WTC11 (cell line): ENCODE results near the gene SNRNP25.

ENCODE experiments used
- ARID4B ChIP-seq: sonication (generic); formaldehyde crosslinking; IDR thresholded peaks from 2 replicates; pipeline ENCODE4 v1.8.0; 2023; ENCODE audit warnings: missing genetic modification reagents, mild to moderate bottlenecking, borderline replicate concordance
- ATF2 ChIP-seq: sonication (generic); formaldehyde crosslinking; IDR thresholded peaks from 2 replicates; pipeline ENCODE4 v1.8.1; 2022; ENCODE audit warnings: low read depth, missing genetic modification reagents, borderline replicate concordance
- ATF6 ChIP-seq: sonication (generic); formaldehyde crosslinking; IDR thresholded peaks from 2 replicates; pipeline ENCODE4 v1.8.1; 2023; ENCODE audit warnings: mild to moderate bottlenecking, missing genetic modification reagents
- CREM ChIP-seq: sonication (generic); formaldehyde crosslinking; IDR thresholded peaks from 2 replicates; pipeline ENCODE4 v1.8.1; 2022; ENCODE audit warnings: mild to moderate bottlenecking, missing genetic modification reagents, moderate library complexity
- CTCF ChIP-seq: fragments of 200-600 bp; IDR thresholded peaks from 2 replicates; pipeline ENCODE4 v1.8.0; 2022; ENCODE audit warnings: antibody characterized with exemption
- E2F1 ChIP-seq: sonication (generic); formaldehyde crosslinking; IDR thresholded peaks from 2 replicates; pipeline ENCODE4 v1.8.0; 2022; ENCODE audit warnings: mild to moderate bottlenecking, missing genetic modification reagents
- E2F4 ChIP-seq: sonication (generic); formaldehyde crosslinking; IDR thresholded peaks from 2 replicates; pipeline ENCODE4 v1.8.1; 2022; ENCODE audit warnings: low read depth, mild to moderate bottlenecking, moderate library complexity, missing genetic modification reagents, borderline replicate concordance
- IRF1 ChIP-seq: sonication (generic); formaldehyde crosslinking; IDR thresholded peaks from 2 replicates; pipeline ENCODE4 v1.8.0; 2023; ENCODE audit warnings: missing genetic modification reagents
- MLX ChIP-seq: sonication (generic); formaldehyde crosslinking; IDR thresholded peaks from 2 replicates; pipeline ENCODE4 v1.8.1; 2023; ENCODE audit warnings: mild to moderate bottlenecking, missing genetic modification reagents, moderate library complexity
- NFYB ChIP-seq: sonication (generic); formaldehyde crosslinking; conservative IDR thresholded peaks from 2 replicates; pipeline ENCODE4 v1.8.0; 2022; ENCODE audit warnings: low read depth, missing genetic modification reagents
- NR1H2 ChIP-seq: sonication (generic); formaldehyde crosslinking; IDR thresholded peaks from 2 replicates; pipeline ENCODE4 v1.9.0; 2021; ENCODE audit warnings: mild to moderate bottlenecking, moderate library complexity, missing genetic modification reagents
- ZNF232 ChIP-seq: sonication (generic); formaldehyde crosslinking; IDR thresholded peaks from 2 replicates; pipeline ENCODE4 v1.8.0; 2022; ENCODE audit warnings: mild to moderate bottlenecking, missing genetic modification reagents

- TF ChIP-seq CTCF (no peak), ARID4B (CRISPR knock-in tag) (no peak), ATF6 (CRISPR knock-in tag) (no peak), ZNF232 (CRISPR knock-in tag) (no peak), MLX (CRISPR knock-in tag) (no peak), ATF2 (CRISPR knock-in tag) (no peak), E2F4 (CRISPR knock-in tag) (no peak), NFYB (CRISPR knock-in tag) (no peak), IRF1 (CRISPR knock-in tag) (no peak), E2F1 (CRISPR knock-in tag) (no peak), NR1H2 (CRISPR knock-in tag) (no peak), CREM (CRISPR knock-in tag) (no peak)
These were observed 2.0 kb downstream of the SNRNP25 start for GRCh38 chr16:55571-56136.
